ENCODE data around the gene TEF.

DNA sequence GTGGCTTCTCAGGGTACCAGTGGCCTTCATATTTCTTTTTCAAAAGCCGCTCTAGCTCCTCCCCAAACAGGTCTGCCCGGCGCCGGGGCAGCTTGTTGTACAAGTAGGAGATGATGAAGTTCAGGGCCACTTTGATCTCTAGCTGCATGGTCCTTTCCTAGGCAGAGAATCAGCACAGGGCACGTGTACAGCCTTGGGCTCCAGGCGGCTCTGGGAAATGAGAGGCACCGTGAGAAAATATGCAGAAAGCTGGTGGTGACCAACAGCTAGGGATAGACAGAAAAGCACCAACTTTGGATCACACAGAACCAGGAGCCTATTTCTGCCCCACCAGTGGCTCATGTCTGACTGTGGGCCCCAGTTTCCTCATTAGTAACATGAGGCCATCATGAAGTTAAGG, 55.5 kb downstream of the TEF start:
- TF ChIP-seq, protein P1, sequence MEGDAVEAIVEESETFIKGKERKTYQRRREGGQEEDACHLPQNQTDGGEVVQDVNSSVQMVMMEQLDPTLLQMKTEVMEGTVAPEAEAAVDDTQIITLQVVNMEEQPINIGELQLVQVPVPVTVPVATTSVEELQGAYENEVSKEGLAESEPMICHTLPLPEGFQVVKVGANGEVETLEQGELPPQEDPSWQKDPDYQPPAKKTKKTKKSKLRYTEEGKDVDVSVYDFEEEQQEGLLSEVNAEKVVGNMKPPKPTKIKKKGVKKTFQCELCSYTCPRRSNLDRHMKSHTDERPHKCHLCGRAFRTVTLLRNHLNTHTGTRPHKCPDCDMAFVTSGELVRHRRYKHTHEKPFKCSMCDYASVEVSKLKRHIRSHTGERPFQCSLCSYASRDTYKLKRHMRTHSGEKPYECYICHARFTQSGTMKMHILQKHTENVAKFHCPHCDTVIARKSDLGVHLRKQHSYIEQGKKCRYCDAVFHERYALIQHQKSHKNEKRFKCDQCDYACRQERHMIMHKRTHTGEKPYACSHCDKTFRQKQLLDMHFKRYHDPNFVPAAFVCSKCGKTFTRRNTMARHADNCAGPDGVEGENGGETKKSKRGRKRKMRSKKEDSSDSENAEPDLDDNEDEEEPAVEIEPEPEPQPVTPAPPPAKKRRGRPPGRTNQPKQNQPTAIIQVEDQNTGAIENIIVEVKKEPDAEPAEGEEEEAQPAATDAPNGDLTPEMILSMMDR (IDR thresholded peaks at IDR 0.05): no peak
- TF ChIP-seq POLR2A (IDR thresholded peaks at IDR 0.05) (no peak), POLR2AphosphoS5 (IDR thresholded peaks at IDR 0.05) (no peak), EP300 (IDR thresholded peaks at IDR 0.05) (no peak)
